Right kidney (tissue), 9 donors: ENCODE data around the gene RSBN1.
A peak's percentile ranks its signal among the peaks of the same experiment; 100 is the strongest.
"Not testable (repeated sequence)": the region's sequence is repeated elsewhere in the genome, so short reads cannot be mapped to it uniquely, and the experiment has no call there.

Experiments
- DNase-seq: peaks from one replicate; pipeline ENCODE4 v3.0.0-alpha.2; 2016
- long read RNA-seq, 8 donors: transcript quantifications; one replicate each; lab custom pipeline, GENCODE V29; 2026

RSBN1 gene
- long read RNA-seq, donor 1, full-length matches to known transcripts, result 1 of 7 reads
- long read RNA-seq, donor 1, partial matches to known transcripts, result 6 of 7 reads
- long read RNA-seq, donor 1, other reads (novel, unspliced or antisense), result 0 of 7 reads
- long read RNA-seq, donor 2, full-length matches to known transcripts, result 2 of 8 reads
- long read RNA-seq, donor 2, partial matches to known transcripts, result 6 of 8 reads
- long read RNA-seq, donor 2, other reads (novel, unspliced or antisense), result 0 of 8 reads
- long read RNA-seq, donor 3, full-length matches to known transcripts, result 1 of 8 reads
- long read RNA-seq, donor 3, partial matches to known transcripts, result 7 of 8 reads
- long read RNA-seq, donor 3, other reads (novel, unspliced or antisense), result 0 of 8 reads
- long read RNA-seq, donor 4, full-length matches to known transcripts, result 5 of 12 reads
- long read RNA-seq, donor 4, partial matches to known transcripts, result 7 of 12 reads
- long read RNA-seq, donor 4, other reads (novel, unspliced or antisense), result 0 of 12 reads
- long read RNA-seq, donor 5, full-length matches to known transcripts, result 3 of 3 reads
- long read RNA-seq, donor 5, partial matches to known transcripts, result 0 of 3 reads
- long read RNA-seq, donor 5, other reads (novel, unspliced or antisense), result 0 of 3 reads
- long read RNA-seq, donor 6, full-length matches to known transcripts, result 3 of 14 reads
- long read RNA-seq, donor 6, partial matches to known transcripts, result 11 of 14 reads
- long read RNA-seq, donor 6, other reads (novel, unspliced or antisense), result 0 of 14 reads
- long read RNA-seq, donor 7, full-length matches to known transcripts, result 3 of 21 reads
- long read RNA-seq, donor 7, partial matches to known transcripts, result 18 of 21 reads
- long read RNA-seq, donor 7, other reads (novel, unspliced or antisense), result 0 of 21 reads
- long read RNA-seq, donor 8, full-length matches to known transcripts, result 6 of 6 reads
- long read RNA-seq, donor 8, partial matches to known transcripts, result 0 of 6 reads
- long read RNA-seq, donor 8, other reads (novel, unspliced or antisense), result 0 of 6 reads

DNA sequence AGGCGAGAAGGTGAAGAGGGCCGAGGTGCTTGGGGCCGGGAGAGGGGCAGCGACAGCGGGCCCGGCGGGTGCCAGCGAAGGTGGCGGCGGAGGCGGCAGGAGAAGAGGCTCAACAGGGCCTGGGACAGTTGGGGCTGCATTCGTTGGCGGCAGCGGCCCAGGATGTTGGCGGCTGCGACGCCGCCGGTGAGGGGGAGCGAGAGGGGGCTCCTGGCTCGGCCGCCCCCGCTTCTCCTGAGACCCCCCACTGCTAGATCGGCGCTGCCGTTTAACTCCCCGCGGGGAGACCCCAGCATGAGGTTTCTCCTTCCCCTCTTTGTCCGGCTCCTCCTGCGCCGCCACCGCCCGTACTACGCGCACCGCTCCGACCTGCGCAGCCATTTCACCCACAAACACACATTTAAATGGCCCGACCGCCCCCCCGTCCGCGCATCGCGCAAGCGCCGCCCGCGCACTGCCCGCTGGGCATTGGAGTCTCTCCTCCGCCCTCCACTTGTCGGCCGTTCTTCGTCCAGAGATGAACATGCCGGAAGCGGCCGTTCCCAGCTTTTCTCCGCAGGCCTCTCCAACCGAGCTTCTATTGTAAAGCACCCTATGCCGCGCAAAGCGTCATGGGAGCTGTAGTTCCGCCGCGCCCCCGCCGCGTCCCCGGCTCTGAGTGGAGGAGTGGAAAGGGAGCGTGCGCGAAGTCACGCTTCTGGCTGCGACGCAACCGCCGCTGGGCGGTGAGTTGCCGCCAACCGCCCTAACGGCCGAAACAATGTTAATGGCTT, at the start of gene RSBN1:
Gene RSBN1 (minus strand): TSS at position 589 of the 773 bp plus-strand sequence. CDS start 64 bp downstream, at position 525.
- DNase-seq, result peak; percentile 97

DNA sequence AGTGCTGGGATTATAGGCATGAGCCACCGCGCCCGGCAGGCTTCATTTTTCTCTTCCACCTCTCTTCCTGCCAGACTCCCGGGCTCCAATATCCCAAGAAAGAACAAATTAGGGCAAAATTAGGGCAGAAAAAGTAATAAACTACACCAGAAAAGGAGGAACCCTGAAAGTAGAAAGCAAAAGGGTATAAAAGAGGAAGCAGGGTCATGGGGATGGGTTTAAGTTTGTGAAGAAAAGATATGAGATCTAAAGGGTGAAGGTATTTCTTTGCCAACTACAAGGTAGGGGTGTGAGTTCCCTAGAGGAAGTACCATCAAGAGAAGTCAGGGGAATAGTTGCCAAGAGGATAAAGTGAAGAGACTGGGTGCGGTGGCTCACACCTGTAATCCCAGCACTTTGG, 49.4 kb upstream of the RSBN1 start:
- no peak for DNase-seq

DNA sequence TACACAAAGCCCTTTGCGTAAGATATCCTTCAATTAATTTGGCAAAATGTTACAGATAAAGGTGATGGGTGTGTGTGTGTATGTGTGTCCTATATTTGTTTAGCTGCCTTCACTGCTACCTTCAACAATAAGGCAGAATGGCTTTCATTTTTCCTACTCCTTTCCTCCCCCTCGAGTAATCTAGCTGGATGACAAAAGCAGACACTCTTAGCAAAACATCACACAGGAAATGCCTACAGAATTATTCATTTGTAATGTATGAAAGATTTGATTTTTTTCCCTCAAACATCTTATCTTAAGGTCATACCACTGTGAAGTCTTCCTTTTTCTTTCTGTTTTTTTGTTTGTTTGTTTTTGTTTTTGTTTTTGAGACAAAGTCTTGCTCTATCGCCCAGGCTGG, 48.6 kb upstream of the RSBN1 start:
- DNase-seq, result no peak

DNA sequence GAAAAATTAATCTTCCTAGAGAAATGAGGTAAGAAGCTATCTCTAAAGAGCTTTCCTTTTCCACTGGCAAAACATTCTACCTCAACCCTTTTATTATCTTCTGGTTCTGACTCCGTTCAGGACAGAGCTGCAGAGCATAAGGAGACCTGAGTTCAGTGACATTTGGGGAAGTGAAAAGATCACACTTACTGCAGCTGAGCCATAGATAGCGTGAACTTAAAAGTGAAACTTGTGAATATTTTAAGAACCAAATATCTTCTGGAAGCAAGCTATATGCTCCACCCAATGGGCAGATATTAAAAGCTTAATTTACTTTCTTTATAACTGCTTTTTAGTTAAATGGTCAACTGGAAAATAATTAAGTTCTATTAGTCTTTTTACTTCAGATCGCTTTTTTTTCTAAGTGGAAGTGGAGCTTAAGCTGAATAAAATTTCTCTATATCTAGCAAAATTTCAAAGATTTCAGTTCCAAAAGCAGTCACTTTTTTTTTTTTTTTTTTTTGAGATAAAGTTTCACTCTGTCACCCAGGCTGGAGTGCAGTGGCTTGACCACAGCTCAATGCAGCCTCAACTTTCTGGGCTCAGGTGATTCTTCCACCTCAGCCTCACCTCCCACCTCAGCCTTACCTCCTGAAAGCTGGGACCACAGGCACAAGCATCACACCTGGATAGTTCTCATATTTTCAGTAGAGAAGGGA, 47.4 kb upstream of the RSBN1 start:
- DNase-seq, result no peak

DNA sequence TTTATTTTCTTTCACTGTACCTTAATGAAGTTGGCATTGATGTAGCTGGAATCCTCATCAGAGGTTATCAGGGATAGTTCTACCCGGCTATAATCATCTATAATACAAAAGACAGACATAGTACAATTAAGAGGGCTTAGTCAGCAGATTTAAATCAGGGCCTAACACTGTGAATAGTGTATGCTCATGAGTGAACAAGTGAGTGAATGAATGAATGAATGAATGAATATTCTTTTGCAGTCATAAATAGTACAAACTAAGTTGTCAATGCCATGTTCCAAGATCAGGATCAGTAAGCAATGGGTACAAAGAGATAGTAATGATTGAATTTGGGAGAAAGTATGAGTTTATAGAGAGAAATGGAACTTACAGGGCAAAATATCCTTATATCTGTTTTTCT, 46.7 kb upstream of the RSBN1 start:
- no peak for DNase-seq

DNA sequence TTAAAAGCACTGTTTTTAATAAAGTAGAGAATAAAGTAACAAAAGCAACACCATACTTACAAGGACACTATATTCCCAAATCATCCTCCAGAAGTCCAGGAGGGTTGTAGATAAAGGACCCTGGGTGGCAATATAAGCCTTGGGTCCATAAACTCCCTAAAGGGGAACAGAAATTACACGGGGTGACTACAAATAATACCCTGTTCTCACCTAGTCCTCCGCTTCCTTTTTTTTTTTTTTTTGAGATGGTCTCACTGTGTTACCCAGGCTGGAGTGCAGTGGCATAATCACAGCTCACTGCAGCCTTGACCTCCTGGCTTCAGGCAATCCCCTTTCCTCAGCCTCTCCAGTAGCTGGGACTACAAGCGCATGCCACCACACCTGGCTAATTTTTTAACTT, 46.1 kb upstream of the RSBN1 start:
- DNase-seq, result no peak

DNA sequence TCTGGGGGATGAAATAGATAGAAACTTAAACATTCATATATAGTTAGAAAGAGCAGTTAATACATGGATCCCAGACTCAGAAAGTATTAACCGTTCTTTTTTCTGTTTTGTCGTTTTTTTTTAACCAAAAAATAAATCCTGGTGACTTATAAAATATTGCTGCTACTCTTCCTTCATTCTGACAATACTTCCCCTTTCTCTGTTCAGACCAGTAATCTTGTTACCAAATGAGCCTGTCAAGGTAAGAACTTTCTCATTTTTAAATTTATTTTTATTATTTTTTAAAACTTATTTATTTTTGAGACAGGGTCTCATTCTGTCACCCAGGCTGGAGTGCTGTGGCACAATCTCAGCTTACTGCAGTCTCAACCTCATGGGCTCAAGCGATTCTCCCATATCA, 45.5 kb upstream of the RSBN1 start:
- DNase-seq, result no peak

DNA sequence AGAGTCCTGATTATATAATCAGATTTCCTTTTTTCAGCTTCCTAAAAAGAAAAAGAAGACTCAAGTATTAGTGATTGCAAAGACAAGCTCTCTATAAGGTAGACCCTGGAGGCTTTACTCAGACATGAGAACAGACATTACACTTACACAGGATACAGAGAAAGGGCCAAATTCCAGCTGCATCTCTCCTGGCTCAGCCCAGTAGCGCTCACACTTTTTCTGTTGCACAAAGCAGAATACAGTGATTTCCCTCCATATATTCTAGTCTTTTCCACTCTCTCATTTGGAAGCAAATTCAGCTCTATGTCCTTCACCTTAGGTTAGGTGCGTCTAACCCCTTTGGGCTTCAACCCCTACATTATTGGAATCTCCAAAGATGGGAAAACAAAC, 44.1 kb upstream of the RSBN1 start:
- DNase-seq, result no peak

DNA sequence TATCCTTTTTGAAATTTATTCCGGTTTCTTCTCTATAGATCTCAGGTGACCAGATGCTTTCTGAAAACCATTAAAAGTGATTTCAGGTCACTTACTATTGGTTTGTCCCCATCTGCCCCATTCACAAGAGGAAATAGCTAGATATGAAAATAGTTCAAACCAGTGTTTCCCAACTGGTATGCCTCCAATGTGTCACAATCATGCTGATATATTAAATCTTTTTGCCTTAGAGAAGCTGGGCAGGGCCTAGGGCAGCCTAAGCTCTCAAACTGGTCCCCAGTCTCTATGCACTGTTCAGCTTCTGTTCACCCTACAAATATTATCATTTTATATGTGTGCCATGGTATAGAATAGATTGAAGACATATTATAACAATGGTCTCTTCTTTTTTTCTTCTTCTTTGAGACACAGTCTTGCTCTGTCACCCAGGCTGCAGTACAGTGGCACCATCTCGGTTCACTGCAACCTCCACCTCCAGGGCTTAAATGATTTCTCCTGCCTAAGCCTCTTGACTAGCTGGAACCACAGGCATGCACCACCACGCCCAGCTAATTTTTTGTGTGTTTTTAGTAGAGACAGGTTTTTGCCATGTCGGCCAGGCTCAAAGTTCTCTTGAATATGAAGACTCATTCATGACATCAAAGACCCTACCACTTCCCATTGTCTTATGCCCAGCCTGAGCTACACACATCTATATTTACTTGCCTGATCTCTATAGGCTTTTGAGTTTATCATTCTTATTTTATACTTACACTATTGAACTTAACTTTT, 43.5 kb upstream of the RSBN1 start:
- DNase-seq, result no peak

DNA sequence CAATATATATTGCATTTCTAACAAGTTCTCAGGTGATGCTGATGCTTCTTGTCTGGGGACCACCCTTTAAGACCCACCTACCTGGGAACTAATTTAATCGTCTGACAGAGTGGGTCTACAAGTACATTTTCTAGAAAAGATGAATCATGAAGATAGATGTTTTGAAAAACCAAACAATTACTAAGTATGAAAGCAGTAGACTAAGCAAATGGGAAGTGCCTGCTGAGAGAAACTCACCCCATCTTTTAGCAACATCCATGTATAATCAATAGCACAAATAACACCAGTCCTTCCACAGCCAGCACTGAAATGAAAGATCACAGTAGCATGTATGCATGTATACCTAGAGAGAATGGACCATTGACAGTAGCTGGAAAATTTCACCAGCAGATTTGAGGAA, 42.0 kb upstream of the RSBN1 start:
- no peak for DNase-seq

DNA sequence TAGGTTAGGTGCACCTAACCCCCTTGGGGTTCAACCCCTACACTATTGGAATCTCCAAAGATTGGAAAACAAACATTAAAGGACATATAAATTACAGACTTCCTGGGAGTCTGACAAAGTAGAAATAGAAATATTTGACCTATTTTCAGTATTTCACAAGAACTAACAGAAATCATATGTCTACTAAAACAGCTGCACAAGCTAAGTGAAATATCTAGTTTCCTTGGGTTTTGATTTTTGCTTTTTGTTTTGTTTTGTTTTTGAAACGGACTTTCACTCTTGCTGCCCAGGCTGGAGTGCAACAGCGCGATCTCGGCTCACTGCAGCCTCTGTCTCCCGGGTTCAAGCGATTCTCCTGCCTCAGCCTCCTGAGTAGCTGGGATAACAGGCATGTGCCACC, 40.4 kb upstream of the RSBN1 start:
- not testable (repeated sequence) for DNase-seq

DNA sequence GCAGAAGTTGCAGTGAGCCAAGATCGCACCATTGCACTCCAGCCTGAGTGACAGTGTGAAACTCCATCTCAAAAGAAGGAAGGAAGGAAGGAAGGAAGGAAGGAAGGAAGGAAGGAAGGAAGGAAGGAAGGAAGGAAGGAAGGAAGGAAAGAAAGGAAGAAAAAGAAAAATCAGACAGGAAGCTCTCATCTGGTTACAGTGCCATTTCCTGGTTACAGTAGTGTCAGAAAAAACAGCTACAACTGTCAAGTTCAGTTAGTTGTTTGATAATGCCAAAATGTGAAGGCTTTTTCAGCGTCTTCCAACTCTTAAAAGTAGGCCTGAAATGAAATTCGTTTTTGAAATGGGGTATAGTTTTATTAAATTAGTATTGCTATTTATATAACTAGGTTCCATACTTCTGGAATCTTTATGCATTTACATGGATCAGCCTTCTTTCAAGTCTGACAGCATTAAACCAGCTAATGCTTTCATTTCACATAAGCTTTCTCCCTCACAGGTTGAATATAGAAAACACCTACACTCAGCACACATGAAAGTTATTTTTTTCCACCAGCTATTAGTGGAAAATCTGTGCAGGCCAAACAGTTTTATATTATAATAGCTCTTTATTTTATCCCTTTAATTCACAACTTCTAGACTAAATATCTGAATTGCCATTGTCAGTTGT, 38.0 kb upstream of the RSBN1 start:
- no peak for DNase-seq

DNA sequence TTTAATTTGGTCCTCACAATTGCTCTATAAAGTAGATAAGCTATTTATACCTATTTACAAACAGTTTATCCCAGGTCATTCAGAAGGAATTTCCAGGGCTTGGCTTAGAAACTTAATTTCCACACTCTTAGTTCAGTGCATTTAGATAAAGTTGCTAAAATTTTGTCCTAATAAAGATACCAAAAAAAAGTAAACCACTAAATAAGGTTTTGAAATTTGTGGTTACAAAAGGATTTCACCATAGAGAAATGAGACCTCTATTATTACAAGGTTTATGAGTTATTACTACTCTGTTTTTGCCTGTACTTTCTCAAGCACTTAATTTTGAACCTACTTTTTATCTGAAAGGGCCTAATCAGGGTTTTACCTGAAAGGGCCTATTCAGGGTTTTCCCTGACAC, 36.8 kb upstream of the RSBN1 start:
- no peak for DNase-seq

DNA sequence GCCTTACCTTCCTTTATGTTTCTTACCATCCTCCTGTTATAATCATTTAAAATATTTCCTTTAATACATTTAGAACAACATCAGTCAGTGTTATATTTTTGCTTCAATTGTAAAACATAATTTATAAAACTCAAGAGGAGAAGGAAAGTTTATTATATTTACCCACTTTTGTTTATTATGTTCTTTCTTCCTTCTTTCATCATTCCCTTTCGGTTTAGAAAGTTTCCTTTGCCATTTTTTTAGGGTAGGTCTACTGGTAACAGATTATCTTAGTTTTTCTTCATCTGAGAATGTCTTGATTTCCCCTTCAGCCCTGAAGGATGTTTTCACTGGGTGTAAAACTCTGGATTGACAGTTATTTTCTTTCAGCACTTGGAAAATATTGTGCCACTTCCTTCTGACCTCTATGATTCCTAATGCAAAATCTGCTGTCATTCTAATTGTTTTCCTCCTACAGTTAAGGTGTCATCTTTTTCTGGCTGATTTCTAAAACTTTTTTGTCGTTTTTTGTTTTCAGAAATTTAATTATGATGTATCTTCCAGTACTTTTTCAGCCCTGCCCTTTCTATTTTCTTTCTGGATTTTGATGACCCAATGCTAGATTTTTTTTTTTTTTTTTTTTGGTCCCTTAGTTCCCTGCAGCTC, 34.2 kb upstream of the RSBN1 start:
- DNase-seq, result no peak

DNA sequence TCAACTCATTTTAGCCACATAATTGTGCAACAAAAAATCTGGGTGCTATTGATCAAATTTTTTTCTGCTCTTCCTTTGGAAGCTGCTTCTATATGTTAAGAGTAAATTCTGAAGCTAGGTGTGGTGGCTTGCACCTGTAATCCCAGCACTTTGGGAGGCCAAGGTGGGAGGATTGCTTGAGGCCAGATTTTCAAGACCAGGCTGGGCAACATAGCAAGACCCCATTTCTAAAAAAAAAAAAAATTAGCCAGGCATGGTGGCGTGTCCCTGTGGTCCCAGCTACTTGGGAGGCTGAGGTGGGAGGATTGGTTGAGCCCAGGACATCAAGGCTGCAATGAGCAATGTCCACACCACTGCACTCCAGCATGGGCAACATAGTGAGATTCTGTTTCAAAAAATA, 24.3 kb upstream of the RSBN1 start:
- DNase-seq, result no peak

DNA sequence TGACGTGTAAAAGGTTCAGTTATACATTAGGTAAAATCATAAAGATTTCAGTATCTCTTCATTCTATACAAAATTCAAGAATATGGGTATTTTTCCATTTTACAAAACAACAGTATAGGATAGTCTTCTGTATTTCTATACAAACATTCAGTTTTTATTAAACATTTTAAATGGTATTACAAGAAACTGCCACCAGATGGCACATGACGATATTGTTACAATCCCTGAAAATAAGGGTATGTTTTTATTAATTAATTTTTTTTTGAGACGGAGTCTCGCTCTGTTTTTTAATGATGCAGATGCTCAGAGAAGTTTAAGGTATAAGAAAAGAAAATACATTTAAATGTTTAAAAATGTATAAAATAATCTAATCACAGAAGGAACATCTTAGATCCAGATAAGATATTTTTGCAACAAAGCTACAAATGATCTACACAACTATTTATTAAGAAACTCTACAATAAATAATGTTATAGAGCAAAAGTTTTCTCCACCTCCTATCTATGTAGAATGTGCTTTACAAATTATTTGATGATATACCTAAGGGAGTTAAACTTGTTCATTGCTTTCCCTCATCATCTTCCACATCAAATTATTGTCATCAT, 23.5 kb upstream of the RSBN1 start:
- DNase-seq, result peak; percentile 6

DNA sequence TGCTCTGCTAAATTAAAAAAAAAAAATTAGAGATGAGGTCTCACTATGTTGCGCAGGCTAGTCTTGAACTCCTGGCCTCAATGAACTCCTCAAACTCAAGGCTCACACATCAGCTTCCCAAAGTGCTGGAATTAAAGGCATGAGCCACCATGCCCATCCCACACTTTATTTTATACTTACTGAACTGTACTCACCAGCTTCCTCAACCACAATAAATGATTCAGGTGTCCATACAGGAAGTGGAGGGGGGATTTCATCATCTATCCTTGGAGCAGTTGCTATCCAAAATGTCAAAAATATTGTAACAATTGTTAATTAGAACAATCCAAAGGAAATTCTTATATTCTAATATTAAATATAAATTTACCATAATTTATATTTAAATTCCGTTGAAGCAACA, 22.4 kb upstream of the RSBN1 start:
- DNase-seq, result no peak

DNA sequence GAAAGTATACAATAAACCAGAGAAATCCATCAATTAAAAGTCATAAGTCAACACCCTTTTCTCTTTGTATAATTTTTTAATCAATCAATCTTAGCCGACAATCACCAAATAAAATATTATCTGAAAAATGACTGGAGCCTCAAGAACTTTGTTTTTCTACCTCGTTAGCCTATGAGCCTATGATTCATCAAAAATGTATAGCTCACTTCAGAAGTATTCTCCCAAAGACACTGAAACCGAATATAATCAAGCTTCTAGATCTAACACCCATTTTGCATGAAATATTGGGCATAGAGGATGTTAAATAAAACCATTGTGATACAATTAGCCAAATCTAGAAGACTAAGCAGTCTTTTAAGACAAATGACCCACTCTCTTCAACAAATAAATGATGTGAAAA, 17.8 kb upstream of the RSBN1 start:
- DNase-seq, result no peak

DNA sequence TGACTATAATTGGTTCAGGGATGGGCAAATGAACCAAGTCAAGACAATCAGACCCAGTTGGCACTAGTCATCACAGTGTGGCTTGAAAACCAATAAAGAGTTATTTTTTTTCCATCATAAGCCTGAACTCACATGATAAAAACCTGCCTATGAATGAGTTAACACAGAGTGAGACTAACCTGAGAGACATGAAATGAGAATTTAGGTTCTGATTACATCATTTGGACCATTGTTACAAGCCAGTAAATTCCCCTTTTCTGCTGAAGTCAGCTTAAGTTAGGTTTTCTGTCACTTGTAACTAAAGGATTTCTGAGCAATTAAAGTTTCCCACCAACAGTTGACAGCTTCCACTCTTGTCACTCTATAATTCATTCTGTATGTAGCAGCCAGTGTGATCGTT, 9.6 kb upstream of the RSBN1 start:
- no peak for DNase-seq

DNA sequence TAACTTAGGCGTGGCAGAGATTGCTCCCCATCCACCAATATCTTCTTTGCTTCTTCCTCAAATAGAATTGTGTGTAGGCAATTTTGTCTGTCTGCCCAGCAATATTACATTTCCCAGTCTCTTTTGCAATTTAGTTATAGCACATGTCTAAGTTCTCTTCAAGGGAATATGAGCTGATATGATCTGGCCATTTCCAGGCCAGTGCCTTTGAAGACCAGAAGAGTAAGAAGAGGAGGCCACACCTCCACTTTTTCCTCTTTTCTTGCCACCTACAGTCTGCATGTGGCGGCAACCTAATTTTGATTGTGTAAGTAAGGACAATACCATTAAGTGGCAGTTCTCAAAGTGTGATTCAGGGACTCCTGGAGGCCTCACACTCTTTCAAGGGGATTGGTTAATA, 6.3 kb upstream of the RSBN1 start:
- DNase-seq, result no peak
